WI38 (cell line): ENCODE measurements around the gene OSBPL2.

Experiments
- H3K4me3 ChIP-seq: 2 replicates; pipeline ENCODE4 v1.5.1; 2011; ENCODE audit warnings: low read depth, mild to moderate bottlenecking, control low read depth, low read length
- TF ChIP-seq, protein P1 (sequence below): IDR thresholded peaks from 2 replicates; pipeline ENCODE4 v1.5.1; 2012; ENCODE audit warnings: low read depth, mild to moderate bottlenecking, control low read depth, low read length

Gene OSBPL2

DNA sequence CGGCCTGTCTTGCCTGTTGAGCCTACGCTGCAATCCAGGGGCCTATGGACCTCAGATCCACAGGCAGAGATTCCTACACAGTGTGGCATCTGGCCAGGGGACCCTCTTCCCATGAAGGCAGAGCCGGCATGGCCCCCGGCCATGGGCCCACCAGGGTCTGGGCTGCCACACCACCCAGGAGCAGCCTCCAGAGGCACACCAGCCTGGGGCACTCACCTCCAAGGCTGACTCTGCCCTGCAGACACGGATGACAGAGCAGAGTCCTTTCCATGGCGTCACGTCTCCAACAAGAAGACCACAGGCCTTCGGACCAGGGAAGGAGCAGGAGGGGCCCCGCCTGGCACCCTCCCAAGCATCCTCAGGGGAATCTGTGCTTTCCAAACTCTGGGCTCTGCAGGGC is 14.8 kb upstream of the OSBPL2 start:
- H3K4me3 ChIP-seq, result no peak overlapping the region
- TF ChIP-seq, protein P1, sequence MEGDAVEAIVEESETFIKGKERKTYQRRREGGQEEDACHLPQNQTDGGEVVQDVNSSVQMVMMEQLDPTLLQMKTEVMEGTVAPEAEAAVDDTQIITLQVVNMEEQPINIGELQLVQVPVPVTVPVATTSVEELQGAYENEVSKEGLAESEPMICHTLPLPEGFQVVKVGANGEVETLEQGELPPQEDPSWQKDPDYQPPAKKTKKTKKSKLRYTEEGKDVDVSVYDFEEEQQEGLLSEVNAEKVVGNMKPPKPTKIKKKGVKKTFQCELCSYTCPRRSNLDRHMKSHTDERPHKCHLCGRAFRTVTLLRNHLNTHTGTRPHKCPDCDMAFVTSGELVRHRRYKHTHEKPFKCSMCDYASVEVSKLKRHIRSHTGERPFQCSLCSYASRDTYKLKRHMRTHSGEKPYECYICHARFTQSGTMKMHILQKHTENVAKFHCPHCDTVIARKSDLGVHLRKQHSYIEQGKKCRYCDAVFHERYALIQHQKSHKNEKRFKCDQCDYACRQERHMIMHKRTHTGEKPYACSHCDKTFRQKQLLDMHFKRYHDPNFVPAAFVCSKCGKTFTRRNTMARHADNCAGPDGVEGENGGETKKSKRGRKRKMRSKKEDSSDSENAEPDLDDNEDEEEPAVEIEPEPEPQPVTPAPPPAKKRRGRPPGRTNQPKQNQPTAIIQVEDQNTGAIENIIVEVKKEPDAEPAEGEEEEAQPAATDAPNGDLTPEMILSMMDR, result no peak

DNA sequence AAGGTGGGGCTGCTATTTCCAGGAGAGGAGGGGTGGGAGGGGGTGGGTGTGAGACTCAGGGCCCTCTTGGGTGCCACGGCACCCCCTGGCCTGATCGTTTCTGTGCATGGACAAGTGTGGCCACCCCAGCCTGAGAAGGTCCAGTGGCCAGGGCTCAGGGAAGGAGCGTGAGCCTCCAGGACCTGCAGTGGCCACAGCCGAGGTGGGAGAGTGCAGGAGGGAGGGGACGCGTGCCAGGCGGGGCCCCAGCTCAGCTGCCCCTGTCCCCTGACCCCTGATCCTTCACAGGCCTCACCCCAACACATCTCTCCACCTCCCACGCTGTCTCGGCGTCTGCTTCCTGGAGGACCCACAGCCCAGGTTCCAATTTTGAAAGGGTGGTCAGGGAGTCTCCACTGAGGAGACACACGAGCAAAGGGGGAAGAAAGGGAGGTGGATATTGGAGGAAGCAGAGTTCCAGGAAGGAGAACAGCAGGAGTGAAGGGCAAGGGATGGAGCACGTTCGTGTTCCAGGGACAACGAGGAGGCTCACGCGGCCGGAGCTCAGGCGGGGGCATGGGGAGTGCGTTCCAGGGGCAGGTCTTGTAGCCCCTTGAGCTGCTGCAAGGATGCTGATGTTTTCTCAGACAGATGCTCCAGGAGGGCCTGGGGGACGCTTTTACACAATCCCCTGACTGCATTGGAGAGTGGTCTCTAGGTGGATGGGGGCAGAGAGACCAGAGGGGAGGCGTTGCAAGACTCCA is 14.0 kb upstream of the OSBPL2 start:
- H3K4me3 ChIP-seq, result no peak overlapping the region
- TF ChIP-seq, protein P1, result no peak

DNA sequence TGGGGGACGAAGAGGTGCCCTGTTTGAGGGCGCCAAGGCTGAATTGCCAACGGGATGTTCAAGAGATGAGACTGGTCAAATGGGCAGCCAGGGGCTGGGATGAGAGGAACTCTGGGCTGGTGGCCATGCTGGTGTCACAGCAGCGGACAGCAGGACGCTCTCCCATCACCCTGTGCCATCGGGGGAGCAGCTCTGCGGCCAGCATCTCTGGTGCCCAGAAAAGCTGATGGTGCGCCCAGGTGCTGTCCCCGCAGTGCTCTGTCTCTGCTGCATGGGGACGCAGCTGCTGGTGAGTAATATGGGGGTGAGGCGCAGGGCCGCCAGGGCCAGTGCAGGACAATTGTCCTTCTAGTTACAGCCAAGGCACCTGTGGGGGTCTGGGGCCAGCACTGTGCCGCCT is 13.3 kb upstream of the OSBPL2 start:
- no peak overlapping the region for H3K4me3 ChIP-seq
- TF ChIP-seq, protein P1, result no peak

DNA sequence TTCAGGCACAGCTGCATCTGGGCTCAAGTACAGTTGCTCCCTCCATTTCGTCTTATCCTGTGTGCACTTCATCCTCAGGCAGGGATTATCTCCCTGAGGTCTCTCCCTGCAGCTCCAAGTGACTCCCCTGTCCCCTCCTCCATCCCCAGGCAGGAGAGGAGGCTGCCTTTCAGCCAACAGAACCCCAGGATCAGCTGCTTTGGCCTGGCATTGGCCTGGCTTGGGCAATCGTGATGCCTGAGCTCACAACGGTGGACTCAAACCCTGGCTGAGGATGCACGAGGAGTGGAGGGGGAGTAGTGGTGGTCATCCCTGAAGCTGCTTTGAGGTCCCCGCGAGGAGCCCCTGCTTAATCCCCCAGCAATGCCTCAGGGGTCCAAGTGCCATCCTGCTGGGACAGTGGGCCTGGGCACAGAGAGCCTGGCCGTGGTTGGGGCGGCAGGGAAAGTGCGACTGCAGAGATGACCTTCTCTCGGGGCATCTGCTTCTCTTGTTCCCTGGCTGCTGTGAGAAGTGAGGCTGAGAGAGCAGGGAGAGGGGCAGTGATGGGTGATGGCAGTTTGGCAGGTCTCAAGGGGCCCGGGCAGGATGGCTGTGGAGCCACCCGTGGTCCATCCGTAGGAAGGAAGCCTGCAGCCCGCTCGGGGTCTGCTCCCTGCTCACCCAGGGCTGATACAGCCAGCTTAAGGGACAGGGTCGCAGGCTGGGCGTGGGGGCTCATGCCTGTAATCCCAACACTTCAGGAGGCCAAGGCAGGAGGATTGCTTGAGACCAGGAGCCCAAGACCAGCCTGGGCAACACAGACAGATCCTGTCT is 12.3 kb upstream of the OSBPL2 start:
- no peak overlapping the region for H3K4me3 ChIP-seq
- TF ChIP-seq, protein P1, result no peak

DNA sequence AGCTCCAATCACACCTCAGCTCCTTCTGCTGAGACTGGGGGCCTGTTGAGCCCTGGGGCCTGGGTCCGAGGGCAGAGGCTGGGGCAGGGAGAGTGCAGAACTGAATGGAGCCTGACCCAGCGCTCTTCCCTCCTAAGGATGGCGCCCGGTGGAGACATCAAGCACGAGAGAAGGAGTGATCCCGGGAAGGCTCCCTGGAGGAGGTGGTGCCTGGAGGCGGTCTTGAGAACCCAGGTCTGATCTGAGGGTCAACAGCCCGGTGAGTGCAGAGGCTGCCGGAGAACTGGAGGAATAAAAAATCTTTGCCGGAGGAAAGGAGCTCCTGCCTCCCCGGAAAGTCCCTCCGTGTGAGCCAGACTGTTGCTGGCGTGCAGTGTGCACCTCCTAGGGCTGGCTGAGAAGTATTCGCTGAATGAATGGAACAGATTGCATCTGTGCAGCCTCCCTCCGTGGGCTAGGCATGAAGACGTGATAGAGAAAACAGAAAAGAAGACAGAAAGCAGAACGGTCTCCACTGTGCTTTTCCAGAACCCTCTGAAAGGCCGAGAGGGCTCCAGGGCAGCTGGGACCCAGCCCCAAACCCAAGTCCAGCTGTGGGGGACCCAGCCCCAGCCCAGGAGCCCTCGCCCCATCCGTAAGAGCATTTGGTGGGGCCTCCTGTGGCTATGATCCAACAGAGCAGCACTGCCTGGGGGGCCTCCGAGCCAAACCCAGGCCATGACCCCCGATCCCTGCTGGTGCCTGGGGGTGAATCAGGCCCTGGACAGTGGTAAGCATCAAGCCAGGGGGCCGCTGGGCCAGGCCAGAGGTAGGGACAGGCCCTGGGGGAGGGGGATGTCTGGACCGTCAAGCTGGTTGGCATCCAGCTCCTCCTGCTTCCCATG is 11.4 kb upstream of the OSBPL2 start:
- H3K4me3 ChIP-seq, result no peak overlapping the region
- TF ChIP-seq, protein P1, result no peak

DNA sequence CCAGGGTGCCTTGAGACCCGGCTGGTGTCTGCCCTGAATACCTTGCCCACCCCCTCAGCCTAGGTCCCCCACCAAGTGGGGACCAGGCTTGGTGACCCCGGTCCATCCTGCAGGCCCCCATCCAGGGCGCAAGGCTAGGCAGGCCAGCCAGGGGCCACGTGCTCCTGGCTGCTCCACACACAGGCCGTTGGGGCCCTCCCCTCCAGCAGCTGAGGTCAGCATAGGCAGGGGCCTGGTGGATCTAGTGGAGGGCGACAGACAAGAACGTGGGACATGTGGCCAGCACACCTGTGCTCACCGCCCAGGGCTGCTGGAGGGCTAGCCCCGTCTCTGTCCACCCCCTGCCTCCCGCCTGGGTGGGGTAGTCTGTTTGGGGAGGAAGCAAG is 10.7 kb upstream of the OSBPL2 start:
- TF ChIP-seq, protein P1, result no peak
- no peak overlapping the region for H3K4me3 ChIP-seq
